ENCODE results near the gene PPP5C.
A peak's percentile ranks its signal among the peaks of the same experiment; 100 is the strongest.

The PPP5C gene

GRCh38 chr19:46330319-46330918 lies 16.5 kb upstream of the PPP5C start:
- no peak for DNase-seq (ENCODE audit: low spot score)

GRCh38 chr19:46337487-46337886 lies 9.4 kb upstream of the PPP5C start:
- DNase-seq (ENCODE audit: low spot score), result no peak

GRCh38 chr19:46339446-46339845 lies 7.4 kb upstream of the PPP5C start:
- DNase-seq (ENCODE audit: low spot score), result no peak

GRCh38 chr19:46340051-46340659 lies 6.7 kb upstream of the PPP5C start:
- no peak for DNase-seq (ENCODE audit: low spot score)

GRCh38 chr19:46341937-46342336 lies 5.0 kb upstream of the PPP5C start:
- no peak for DNase-seq (ENCODE audit: low spot score)

- DNase-seq (ENCODE audit: low spot score), result no peak
Observed at GRCh38 chr19:46344363-46344762, 2.5 kb upstream of the PPP5C start.

GRCh38 chr19:46345157-46345556 lies 1.7 kb upstream of the PPP5C start:
- no peak for DNase-seq (ENCODE audit: low spot score)

GRCh38 chr19:46347572-46347883 lies 641 bp downstream of the PPP5C start:
- no peak for DNase-seq (ENCODE audit: low spot score)

- no peak for DNase-seq (ENCODE audit: low spot score)
Observed at GRCh38 chr19:46347985-46348384, 1.1 kb downstream of the PPP5C start.

GRCh38 chr19:46349311-46349993 lies 2.6 kb downstream of the PPP5C start:
- peak; percentile 51 for DNase-seq (ENCODE audit: low spot score)

- DNase-seq (ENCODE audit: low spot score), result peak; percentile 29
Observed at GRCh38 chr19:46350029-46350757, 3.3 kb downstream of the PPP5C start.

GRCh38 chr19:46350758-46351159 lies 3.9 kb downstream of the PPP5C start:
- DNase-seq (ENCODE audit: low spot score), result peak; percentile 60

- peak; percentile 47 for DNase-seq (ENCODE audit: low spot score)
Observed at GRCh38 chr19:46351241-46352041, 4.6 kb downstream of the PPP5C start.

- DNase-seq (ENCODE audit: low spot score), result no peak
Observed at GRCh38 chr19:46353730-46354528, 7.0 kb downstream of the PPP5C start.

- DNase-seq (ENCODE audit: low spot score), result no peak
Observed at GRCh38 chr19:46355234-46356148, 8.6 kb downstream of the PPP5C start.

- DNase-seq (ENCODE audit: low spot score), result no peak
Observed at GRCh38 chr19:46356149-46357055, 9.5 kb downstream of the PPP5C start.

- no peak for DNase-seq (ENCODE audit: low spot score)
Observed at GRCh38 chr19:46357846-46358583, 11.1 kb downstream of the PPP5C start.

- DNase-seq (ENCODE audit: low spot score), result no peak
Observed at GRCh38 chr19:46361915-46362314, 15.0 kb downstream of the PPP5C start.

Measured in NAMALWA (cell line).